ENCODE results near the gene SPECC1. TPM values are rescaled to one million over a fixed set of nuclear protein-coding genes. Genes with fewer than 3 reads are reported as not detected.
A peak's percentile ranks its signal among the peaks of the same experiment; 100 is the strongest.
"Not testable (repeated sequence)": the region's sequence is repeated elsewhere in the genome, so short reads cannot be mapped to it uniquely, and the experiment has no call there.

Gene SPECC1
- total RNA-seq, 1 donor from 2014 or later: 0.51 TPM

DNA sequence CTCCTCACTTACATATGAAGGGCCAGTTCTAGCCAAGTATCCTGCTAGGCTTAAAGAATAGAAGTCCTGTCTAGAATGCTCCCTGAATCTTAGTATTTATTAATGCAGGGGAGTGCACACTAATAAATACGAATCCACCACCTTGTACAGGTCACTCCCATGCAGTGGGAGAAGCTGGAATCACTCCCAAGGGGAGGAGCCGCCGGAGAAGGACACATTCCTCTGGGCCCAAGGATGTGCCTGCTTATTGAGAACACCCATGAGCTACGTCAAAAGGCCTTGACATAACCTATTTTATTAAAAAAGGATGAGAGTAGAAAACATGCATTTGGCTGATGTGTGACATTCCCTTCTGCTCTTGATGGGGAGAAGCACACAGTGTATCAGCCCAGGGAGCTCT lies 223.5 kb downstream of the SPECC1 start:
- DNase-seq (ENCODE audit: low read depth in 2 of 2): no peak

DNA sequence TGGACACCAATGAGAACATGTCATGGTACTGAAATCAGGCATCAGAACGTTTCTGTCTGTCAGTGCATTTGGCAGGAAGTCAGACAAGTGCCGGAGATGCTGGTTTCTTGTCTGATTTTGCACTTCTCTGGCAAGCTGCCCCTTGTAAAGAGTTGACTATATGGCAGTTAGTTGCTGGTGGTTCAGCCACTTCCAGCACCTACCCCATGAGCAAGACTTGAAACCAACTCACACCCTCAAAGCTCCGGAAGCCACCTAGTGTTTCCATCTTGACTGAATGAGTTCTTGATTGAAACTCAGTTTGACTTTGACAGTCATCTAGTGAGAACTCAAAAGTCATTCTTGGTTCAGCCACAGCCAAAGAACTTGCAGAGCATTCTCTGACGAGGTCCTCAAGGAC lies 225.1 kb downstream of the SPECC1 start:
- DNase-seq (ENCODE audit: low read depth in 2 of 2): no peak

DNA sequence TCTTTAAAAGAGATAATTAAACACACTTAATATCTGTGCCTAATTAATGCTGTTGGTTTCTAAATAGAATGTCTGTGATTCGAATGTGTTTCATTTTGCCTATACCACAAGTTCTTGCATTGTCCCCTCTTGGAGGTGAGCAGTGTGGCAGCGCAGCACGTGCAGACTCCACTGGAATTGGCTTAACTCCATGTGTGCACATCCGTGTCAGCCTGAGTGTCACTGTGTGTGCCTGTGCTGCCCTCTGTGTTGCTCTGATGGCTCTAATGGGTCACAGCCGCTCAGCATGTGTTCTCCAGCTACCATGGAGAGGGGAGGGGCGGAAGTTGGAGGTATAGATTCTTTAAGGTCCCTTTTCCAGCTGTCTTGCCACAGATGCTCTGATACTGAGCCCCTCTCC lies 226.6 kb downstream of the SPECC1 start:
- no peak for DNase-seq (ENCODE audit: low read depth in 2 of 2)

DNA sequence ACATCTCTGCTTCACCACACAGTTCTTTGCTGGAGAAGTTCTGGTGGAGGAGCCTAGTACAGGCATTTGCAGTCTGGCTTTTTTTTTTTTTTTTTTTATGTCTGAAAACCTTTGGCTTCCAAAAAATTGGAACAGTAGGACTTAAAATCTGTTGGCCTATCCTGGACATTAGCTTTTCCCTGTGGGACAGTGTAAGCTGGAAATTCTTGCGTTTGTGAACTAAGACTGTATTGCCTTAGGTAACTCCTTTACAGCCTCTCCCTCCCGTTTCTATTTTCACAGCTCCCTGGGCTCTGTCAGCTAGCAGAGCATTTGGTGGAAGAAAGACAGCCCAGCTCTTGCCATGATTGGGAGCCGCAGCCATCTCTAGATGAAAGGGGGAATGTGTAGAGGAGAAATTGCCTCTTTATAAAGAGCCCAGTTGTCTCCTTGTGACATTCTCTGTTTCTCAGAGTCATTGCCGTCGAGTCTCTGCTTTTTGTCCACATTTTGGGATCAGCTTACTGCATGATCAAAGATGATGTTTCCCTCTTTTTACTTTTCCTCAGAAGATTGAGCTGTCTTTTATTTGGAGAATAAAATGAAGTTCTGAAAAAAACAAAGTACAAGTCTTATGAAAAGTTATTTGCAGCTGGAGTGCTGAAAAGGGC lies 227.5 kb downstream of the SPECC1 start:
- no peak for DNase-seq (ENCODE audit: low read depth in 2 of 2)

DNA sequence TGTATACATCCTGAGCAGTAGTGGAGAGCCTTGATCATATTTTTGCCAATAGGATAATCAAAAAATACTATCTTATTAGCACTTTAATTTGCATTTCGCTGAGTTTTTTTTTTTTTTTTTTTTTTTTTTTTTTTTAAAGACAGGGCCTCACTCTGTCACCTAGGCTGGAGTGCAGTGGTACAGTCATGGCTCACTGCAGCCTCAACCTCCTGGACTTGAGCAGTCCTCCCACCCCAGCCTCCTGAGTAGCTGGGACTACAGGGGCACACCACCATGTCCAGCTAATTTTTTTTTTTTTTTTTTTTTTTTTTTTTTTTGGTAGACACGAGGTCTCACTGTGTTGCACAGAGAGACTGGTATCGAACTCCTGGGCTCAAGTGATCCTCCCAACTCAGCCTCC lies 230.6 kb downstream of the SPECC1 start:
- not testable (repeated sequence) for DNase-seq (ENCODE audit: low read depth in 2 of 2)

DNA sequence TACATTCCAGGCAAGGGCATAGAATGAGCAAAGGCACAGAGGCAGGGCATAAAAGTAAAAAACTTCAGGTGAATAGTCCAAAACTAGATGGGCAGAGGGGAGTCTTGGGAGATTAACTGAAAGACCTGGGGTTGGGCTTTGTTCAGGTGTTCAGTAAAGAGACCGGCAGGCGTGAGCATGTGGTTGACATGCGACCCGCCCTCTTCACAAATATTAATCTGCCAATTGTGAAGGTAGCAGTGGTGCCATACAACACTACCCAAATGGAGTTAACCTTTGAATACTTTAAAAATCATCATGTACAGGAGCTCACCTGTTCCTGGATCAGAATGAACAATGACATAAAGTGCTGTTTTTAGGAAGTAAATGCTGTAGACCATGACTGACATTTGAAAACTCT lies 232.7 kb downstream of the SPECC1 start:
- no peak for DNase-seq (ENCODE audit: low read depth in 2 of 2)

DNA sequence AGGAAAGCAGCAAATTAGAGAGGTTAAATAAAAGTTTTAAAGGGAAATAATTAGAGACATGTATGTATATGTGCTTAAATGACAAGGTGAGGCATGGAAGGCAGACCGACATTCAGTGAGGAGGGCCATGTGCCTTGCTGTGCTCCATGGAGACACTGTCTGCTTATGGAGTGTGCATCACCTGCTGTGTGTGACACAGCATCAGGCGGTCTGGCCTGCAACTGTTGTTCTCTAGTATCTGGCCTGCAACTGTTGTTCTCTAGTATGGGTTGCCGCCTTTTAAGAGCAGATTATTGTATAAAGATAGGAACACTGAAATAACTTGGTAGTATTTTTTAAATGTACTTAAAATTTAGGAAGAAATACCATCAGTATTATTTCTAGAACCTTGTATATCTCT lies 233.1 kb downstream of the SPECC1 start:
- no peak for DNase-seq (ENCODE audit: low read depth in 2 of 2)

DNA sequence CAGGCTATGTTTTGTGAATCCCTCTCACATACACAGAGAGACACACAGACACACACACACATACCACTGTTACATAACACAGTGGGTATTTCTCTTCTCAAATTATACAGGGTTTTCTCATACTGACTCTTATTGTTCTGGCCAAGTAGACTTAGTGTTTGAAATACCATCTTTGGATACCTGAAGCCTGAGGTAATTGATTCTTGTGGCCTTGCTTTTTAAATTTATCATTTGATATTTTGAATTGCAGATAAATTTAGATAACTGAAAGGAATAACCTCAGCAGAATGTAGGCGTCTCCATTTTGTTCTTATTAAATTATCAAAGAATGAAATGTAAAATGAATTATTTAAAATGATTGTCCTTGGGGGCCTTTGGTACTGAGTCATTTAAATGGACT lies 234.4 kb downstream of the SPECC1 start:
- no peak for DNase-seq (ENCODE audit: low read depth in 2 of 2)

DNA sequence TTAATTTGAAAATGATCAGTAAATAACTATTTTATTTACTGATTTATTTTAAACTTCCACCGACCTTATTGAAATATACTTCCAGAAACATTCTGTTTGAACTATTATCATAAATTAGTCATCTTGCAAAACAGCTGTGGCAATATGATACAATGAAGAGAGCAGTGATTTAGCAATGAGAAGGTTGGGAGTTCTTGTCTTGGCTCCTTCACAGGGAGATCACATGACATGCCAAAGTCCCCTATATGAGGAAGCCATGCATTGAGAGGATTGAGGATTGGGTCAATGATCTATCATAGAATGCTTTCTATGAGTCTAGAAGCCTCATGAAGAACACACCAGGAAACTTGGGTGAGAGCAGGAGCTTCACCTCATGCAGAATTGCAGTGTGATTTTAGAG lies 235.5 kb downstream of the SPECC1 start:
- DNase-seq (ENCODE audit: low read depth in 2 of 2): no peak

DNA sequence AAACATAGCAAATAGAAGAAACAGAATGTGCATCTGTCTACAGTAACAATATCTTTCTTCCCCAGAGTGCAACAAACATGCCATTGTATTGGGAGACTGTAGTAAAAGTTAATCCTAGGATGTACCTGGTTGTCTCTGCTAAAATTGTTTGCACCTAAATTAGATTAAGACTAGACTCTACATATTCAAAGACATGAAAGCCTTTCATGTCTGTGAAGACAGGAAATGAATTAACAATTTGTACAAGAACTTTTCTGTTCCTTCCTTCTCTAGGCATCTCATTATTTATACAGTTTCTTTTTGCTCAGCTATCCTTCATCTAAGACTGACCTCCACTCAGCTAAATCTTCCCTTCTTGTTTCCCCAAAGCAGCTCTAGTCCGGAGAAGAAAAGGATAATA lies 237.5 kb downstream of the SPECC1 start:
- DNase-seq (ENCODE audit: low read depth in 2 of 2): no peak

DNA sequence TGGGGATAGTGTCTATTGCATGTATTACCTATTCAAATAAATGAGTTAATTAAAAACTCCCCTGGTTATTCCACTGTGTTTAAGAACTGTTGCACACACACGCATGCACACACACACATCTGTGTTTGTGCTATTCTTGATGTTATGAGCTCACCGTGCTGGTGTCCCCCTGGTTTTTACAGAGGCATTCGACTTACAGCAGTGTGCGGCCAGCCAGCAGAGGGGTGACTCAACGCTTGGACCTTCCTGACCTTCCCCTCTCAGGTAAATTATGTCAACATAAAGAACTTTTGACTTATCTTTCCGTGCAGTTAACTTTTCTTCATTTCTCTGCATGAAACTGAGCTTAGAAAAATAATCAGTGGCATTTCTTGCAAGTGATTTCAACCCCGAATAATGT lies 244.2 kb downstream of the SPECC1 start:
- DNase-seq (ENCODE audit: low read depth in 2 of 2): no peak

DNA sequence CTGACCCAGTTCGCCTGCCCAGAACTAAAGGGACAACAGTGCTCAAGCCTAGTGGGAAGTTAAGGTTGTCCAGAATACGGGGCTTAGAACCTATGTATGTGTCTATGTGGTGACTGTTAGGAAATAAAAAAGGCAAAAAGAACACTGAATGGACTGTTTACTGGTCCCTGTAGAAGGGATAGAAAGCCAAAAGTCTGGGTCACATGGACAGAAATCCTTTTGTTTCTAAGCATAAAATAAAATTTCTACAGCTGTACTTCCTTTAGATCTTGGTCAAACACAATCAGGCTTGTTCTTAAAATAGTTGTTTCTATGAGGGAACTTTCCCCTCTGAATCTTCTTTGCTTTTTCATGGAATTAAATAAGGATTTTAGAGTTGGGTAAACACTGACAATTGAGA lies 245.4 kb downstream of the SPECC1 start:
- DNase-seq (ENCODE audit: low read depth in 2 of 2): no peak

DNA sequence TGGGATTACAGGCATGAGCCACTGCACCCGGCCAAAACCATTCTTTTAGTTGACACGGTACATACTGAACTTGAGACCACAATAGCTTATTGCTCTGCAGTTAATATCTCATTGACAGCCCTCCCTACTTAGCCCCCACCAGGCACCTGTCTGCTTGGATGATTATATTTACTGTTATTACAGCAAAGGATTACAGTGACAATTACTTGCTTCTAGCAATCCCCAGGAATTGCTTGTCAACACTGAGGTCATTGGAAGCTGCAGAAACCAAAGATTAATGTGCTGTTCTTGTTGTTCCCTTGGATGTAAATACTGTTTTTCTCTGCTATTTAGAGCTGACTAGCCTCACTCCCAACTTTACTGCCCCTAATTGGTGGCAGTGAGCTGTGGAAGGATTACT lies 247.0 kb downstream of the SPECC1 start:
- DNase-seq (ENCODE audit: low read depth in 2 of 2): no peak

DNA sequence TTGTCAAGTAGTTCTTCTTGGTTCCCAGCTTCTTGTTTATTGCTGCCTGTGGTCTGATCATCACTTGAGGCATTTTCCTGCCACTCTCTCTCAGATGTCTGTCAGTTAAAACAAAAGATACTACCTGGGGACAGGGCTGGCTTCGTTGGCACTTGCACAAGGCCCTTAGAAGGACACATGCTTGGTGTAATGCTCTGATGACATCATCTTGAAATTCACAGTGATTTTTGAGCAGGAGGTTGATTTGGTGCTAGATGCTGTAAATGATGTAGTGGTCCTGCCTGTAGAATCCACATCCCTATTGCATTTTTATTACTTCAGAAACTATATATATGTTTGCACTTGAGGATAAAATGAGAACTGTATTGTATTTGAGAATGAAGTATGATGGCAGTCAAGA lies 247.8 kb downstream of the SPECC1 start:
- no peak for DNase-seq (ENCODE audit: low read depth in 2 of 2)

DNA sequence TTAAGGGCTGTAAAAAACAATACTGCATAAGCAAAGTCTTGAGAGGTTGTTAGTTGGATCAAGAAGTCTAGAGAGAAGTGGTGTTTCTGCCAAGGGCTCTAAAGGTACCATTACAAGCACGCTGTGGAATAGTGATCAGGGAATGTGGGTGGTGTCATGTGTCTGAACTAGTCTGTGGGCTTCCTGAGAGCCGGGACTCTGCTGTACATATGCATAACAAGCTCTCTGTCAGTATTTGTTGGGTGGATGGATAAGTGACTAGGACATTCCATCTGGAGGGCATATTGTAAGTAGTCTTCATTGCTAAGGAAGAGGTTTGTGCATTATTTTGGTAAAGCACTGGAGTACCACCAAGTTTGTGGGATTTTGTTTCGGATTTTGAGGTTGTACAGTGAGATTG lies 248.6 kb downstream of the SPECC1 start:
- no peak for DNase-seq (ENCODE audit: low read depth in 2 of 2)

DNA sequence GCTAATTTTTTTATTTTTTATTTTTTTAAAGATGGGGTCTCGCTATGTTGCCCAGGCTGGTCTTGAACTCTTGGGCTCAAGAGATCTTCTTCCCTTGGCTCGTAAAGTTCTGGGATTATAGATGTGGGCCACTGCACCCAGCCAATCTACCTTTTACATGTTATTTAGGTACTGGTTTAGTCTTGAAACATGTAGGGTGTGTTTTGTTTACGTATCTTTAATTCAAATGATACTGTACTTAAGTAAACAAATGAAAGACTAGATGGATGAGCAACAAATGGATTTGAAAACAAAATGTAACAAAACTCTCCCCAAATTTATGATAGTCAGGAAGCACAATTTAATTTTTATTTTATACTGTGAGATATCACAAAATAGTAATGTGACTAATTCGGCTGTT lies 250.5 kb downstream of the SPECC1 start:
- DNase-seq (ENCODE audit: low read depth in 2 of 2): no peak

DNA sequence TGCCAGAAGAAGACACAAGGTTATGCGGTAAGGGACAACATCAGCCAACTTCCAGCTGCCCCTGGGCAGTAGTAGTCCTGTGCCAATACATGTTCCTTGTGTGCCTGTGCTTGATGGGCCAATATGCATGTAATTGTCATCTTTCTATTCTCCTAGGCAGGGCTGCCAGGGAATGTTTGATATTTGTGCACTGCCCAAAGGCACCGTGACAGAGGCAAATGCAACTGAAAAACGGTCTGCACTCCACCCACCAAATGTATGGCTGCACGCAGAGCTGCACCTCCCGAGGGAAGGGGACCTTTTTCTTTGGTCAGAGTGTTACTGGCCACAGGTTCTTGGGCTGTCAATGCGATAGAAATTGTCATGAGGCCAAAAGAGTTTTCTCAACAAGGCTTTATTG lies 251.1 kb downstream of the SPECC1 start:
- DNase-seq (ENCODE audit: low read depth in 2 of 2): no peak

DNA sequence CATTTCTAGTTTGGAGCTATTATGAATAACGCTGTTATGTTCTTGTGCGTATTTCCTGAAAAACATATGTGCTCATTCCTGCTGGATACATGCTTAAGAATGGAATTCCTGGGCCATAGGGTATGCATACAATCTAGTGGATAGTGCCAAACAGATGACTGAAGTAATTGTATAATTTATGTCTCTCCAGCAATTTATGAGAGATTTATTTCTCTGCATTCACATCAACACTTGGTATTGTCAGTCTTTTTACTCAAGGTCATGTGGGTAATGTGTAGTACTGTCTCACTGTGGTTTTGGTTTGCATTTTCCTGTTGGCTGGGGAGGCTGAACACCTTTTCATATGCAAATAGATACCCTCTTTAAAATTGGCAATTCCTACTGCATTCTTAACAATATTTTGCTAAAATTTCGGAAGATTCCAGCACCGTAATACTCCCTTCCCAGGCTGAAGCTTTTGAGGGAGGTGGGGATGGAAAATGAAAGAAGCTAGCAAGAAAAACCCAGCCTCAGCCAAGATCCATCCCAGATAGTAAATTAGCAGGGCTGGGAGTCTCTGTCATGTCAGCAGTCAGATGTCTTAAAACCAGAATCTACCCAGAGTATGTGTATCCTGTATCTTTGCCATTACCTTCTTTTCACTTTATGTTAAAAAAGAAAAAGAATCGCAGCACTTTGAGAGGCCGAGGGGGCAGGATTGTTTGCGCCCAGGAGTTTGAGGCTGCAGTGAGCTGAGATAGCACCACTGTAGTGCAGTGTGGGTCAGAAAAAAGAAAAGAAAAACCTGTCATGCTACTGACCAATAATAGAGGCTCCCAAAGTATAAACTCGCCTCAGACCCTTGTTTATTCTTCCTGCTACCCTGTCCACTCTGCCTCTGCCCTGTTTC lies 253.3 kb downstream of the SPECC1 start:
- DNase-seq (ENCODE audit: low read depth in 2 of 2): peak in 1 of 2 donors; percentile 51

DNA sequence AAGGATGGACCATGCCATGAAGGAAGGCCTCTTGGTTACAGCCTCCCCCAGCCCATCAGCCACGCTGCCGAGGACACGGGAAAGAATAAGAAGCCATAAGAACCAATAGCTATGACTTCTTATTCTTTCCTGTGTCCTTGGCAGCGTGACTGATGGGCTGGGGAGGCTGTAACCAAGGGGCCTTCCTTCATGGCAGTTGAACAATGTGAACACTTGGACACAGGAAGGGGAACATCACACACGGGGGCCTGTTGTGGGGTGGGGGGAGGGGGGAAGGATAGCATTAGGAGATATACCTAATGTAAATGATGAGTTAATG lies 253.9 kb downstream of the SPECC1 start:
- DNase-seq (ENCODE audit: low read depth in 2 of 2): not testable (repeated sequence)

DNA sequence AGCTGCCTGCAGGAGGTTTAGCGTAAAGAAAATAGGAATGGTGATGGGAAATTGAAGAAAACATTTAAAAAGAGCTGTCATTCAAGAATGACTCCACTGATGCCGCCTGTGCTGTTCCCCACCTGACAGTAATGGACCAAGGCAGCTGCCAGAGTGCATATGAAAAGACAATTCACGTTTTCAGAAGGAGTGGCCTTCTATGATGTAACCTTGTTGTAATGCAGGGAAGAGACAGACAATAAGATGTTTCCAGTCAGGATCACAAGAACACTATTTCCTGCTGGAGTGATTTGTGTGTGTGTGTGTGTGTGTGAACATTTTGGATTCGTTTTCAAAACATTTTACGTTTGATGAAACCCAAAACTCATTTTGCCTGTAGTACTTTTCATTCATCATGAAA lies 254.4 kb downstream of the SPECC1 start:
- DNase-seq (ENCODE audit: low read depth in 2 of 2): peak in 1 of 2 donors; percentile 21

DNA sequence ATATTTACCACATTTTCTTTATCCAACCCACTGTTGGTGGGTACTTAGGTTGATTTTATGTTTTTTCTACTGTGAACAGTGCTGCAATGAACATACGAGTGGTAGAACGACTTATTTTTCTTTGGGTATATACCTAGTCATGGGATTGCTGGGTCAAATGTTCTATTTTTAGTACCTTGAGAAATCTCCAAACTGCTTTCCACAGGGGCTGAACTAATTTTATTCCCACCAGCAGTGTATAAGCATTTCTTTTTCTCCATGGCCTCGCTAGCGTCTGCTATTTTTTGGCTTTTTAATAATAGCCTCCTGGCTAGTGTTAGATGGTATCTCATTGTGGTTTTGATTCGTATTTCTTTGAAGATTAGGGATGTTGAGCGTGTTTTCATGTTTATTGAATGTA lies 255.8 kb downstream of the SPECC1 start:
- DNase-seq (ENCODE audit: low read depth in 2 of 2): no peak

DNA sequence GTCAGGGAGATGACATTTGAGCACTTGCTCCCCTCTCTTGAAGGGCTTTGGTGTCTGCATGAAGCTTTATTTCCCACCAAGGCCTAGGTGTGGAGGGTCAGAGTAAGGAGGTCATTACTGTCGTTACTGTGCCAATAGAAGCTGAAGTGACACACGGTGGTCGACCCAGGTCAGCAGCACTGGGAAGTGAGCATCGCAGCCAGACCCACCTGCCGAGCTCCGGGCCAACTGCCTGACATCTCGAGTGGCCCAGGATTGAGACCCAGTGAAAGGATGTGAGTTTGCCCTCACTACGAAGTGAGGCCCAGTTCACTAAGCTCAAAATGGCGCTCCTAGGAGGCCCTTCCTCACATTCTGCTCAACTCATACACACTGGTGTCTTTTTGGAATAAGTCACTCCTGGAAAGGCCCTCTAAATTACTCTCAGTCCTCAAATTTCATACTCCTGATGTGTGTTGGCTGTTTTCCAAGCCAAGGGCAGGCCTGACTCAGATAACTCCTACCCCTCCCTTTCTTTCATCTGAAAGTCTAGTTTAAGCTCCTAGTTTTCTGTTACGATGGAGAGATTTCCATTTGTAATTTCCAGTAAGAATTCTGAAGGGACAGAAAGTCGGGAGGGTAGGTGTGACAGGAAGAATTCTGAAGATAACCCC lies 257.8 kb downstream of the SPECC1 start:
- DNase-seq (ENCODE audit: low read depth in 2 of 2): peak in 1 of 2 donors; percentile 23

DNA sequence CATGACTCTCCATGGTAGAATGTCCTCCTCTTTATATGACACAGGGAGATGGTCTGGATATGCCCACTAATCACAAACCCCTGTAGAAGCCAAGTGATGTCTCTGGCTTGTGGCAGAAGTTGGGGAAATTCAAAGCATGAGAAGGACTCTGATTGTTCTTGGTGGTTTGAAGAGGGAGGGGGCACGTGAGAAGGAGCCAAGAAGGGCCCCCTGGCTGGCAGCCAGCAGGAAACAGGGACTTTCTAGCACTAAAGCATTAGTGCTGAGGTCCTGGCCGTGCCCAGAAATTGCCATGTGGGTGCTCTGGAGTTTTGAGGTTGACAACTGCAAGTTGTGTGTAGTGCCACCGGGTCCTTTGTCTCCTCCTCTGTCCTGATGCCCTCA lies 258.3 kb downstream of the SPECC1 start:
- DNase-seq (ENCODE audit: low read depth in 2 of 2): peak in 1 of 2 donors; percentile 37
